HepG2 (cell line): ENCODE measurements around the gene C2orf92. TPM values are rescaled to one million over a fixed set of nuclear protein-coding genes. Genes with fewer than 3 reads are reported as not detected.

Experiments used
- ELF3 ChIP-seq: IDR thresholded peaks from 2 replicates; pipeline ENCODE4 v1.6.1; 2016; ENCODE audit warnings: missing genetic modification reagents, missing compliant biosample characterization
- MAFK ChIP-seq, 2 experiments: IDR thresholded peaks in 1 of 2; conservative IDR thresholded peaks in 1 of 2; 2 replicates each; pipeline ENCODE4 v1.6.1; 2011; ENCODE audit warnings: improper control_type of control experiment in 2 of 2, low read length in 2 of 2
- NFE2L2 ChIP-seq: fragments of 150-350 bp; IDR thresholded peaks from 2 replicates; pipeline ENCODE4 v1.6.1; 2014; ENCODE audit warnings: low read length
- PBX3 ChIP-seq: sonication (generic); formaldehyde crosslinking; IDR thresholded peaks from 2 replicates; pipeline ENCODE4 v1.8.1; 2023; ENCODE audit warnings: missing genetic modification reagents, inconsistent platforms, borderline replicate concordance
- PCBP1 ChIP-seq: fragments of 200-400 bp; formaldehyde crosslinking; IDR thresholded peaks from 2 replicates; pipeline ENCODE4 v1.6.1; 2017; ENCODE audit warnings: mild to moderate bottlenecking, low read depth, low read length, borderline replicate concordance
- POGZ ChIP-seq: sonication (generic); formaldehyde crosslinking; IDR thresholded peaks from 2 replicates; pipeline ENCODE4 v1.4.0; 2020; ENCODE audit warnings: mild to moderate bottlenecking, missing genetic modification reagents
- REST ChIP-seq, 2 experiments: IDR thresholded peaks; 2 replicates each; pipeline ENCODE4 v1.6.1; 2011 to 2012; ENCODE audit warnings: low read length in 2 of 2, borderline replicate concordance in 1 of 2, low read depth in 1 of 2, mild to moderate bottlenecking in 1 of 2, moderate library complexity in 1 of 2
- SIN3A ChIP-seq: IDR thresholded peaks from 2 replicates; pipeline ENCODE4 v1.6.1; 2011; ENCODE audit warnings: low read depth, mild to moderate bottlenecking, control low read depth, low read length, borderline replicate concordance
- SKIL ChIP-seq: sonication (generic); formaldehyde crosslinking; IDR thresholded peaks from 2 replicates; pipeline ENCODE4 v1.8.0; 2022; ENCODE audit warnings: missing genetic modification reagents, mild to moderate bottlenecking, moderate library complexity, borderline replicate concordance
- SMARCC2 ChIP-seq: fragments of 450-650 bp; IDR thresholded peaks from 2 replicates; pipeline ENCODE4 v1.6.1; 2017; ENCODE audit warnings: antibody characterized with exemption, mild to moderate bottlenecking
- TBX2 ChIP-seq: sonication (generic); formaldehyde crosslinking; IDR thresholded peaks from 2 replicates; pipeline ENCODE4 v1.5.0; 2020; ENCODE audit warnings: missing genetic modification reagents, mild to moderate bottlenecking, borderline replicate concordance
- TIGD3 ChIP-seq: sonication (generic); formaldehyde crosslinking; IDR thresholded peaks from 2 replicates; pipeline ENCODE4 v1.5.1; 2020; ENCODE audit warnings: mild to moderate bottlenecking, missing genetic modification reagents, borderline replicate concordance
- UBTF ChIP-seq: sonication (generic); formaldehyde crosslinking; IDR thresholded peaks from 2 replicates; pipeline ENCODE4 v1.4.0; 2020; ENCODE audit warnings: mild to moderate bottlenecking, missing genetic modification reagents
- ZNF446 ChIP-seq: sonication (generic); formaldehyde crosslinking; IDR thresholded peaks from 2 replicates; pipeline ENCODE4 v1.5.0; 2020; ENCODE audit warnings: mild to moderate bottlenecking, missing genetic modification reagents
- ZNF570 ChIP-seq: sonication (generic); formaldehyde crosslinking; IDR thresholded peaks from 2 replicates; pipeline ENCODE4 v1.4.0; 2020; ENCODE audit warnings: mild to moderate bottlenecking, missing genetic modification reagents, borderline replicate concordance
- ZNF589 ChIP-seq: sonication (generic); formaldehyde crosslinking; conservative IDR thresholded peaks from 2 replicates; pipeline ENCODE4 v1.8.0; 2022; ENCODE audit warnings: mild to moderate bottlenecking, moderate library complexity, missing genetic modification reagents
- ZNF607 ChIP-seq: sonication (generic); formaldehyde crosslinking; IDR thresholded peaks from 2 replicates; pipeline ENCODE4 v1.5.1; 2020; ENCODE audit warnings: missing genetic modification reagents, mild to moderate bottlenecking, borderline replicate concordance
- polyA plus RNA-seq, 8 experiments: library from polyadenylated mRNA; depleted of rRNA in 3 of 8; stranded (reverse) in 7 of 8; unstranded in 1 of 8; fragments of >200 nt; fragmentation: Illumina TruSeq in 4 of 8; extraction: Trizol in 4 of 8; gene quantifications; 2 replicates each; pipeline versions ENCODE4 v1.2.1 to v1.2.3, GENCODE V29; 2011 to 2016; ENCODE audit warnings: low read depth in 4 of 8, missing spikeins in 1 of 8, mixed read lengths in 1 of 8; ENCODE audit not compliant: insufficient read depth in 1 of 8
- total RNA-seq, 5 experiments: library from RNA; depleted of rRNA; stranded (reverse); fragments of >200 nt; fragmentation: Illumina TruSeq; extraction: Trizol; gene quantifications; 2 replicates each; pipeline ENCODE4 v1.2.3, GENCODE V29; 2016; ENCODE audit warnings: low read depth in 1 of 5

Gene C2orf92
- total and polyA plus RNA-seq, 2 of the 13 experiments (the other 11 are each of a cell fraction or from before 2014, with no cell fraction given): 4.9 to 5.0 TPM

GRCh38 chr2:97713296-97714083 lies 44.0 kb downstream of the C2orf92 start, which contains the start of gene ZAP70 (continued):
- 0 out of 2 replicates have a peak, but pooled peaks have one; percentile 35 for TF ChIP-seq UBTF
- TF ChIP-seq TBX2 (CRISPR knock-in tag): no peak
- TF ChIP-seq ELF3 (CRISPR knock-in tag): peak; percentile 86
- TF ChIP-seq ZNF607 (CRISPR knock-in tag): 0 out of 2 replicates have a peak, but pooled peaks have one; percentile 34
- no peak for TF ChIP-seq REST (IDR thresholded peaks at IDR 0.05; ENCODE audit: borderline replicate concordance in 1 of 2, low read depth in 1 of 2, low read length in 2 of 2)
- no peak for TF ChIP-seq TIGD3 (CRISPR knock-in tag)
- peak in 1 of 2 experiments; percentile 39; a peak in 1 of 4 replicates for TF ChIP-seq MAFK (conservative IDR thresholded peaks at IDR 0.05 in 1 of 2, IDR thresholded peaks at IDR 0.05 in 1 of 2; ENCODE audit: low read length in 2 of 2)
- no peak for TF ChIP-seq SIN3A
- TF ChIP-seq SKIL (CRISPR knock-in tag): no peak
- TF ChIP-seq NFE2L2: no peak
- TF ChIP-seq SMARCC2: no peak
- TF ChIP-seq ZNF570 (CRISPR knock-in tag): no peak
- no peak for TF ChIP-seq PCBP1
- TF ChIP-seq ZNF446 (CRISPR knock-in tag): no peak
- TF ChIP-seq POGZ (CRISPR knock-in tag): no peak
- TF ChIP-seq ZNF589 (CRISPR knock-in tag): 0 out of 2 replicates have a peak, but pooled peaks have one; percentile 56
- TF ChIP-seq PBX3 (CRISPR knock-in tag): no peak
